Large intestine (tissue), 3 donors: ENCODE results near the gene NTN1. TPM values are rescaled to one million over a fixed set of nuclear protein-coding genes. Genes with fewer than 3 reads are reported as not detected.

Experiments
- DNase-seq, 2 donors: peaks; one replicate each; pipeline versions ENCODE4 v3.0.0 to v3.0.0-alpha.2; 2013
- H3K27ac ChIP-seq: one replicate; pipeline ENCODE4 v1.5.1; 2013; ENCODE audit warnings: low read length
- H3K27me3 ChIP-seq: 2 replicates; pipeline ENCODE4 v1.6.1; 2013; ENCODE audit warnings: low read length; ENCODE audit not compliant: control insufficient read depth, insufficient read depth
- H3K36me3 ChIP-seq: 2 replicates; pipeline ENCODE4 v1.6.1; 2013; ENCODE audit warnings: low read length; ENCODE audit not compliant: control insufficient read depth, insufficient read depth
- H3K4me1 ChIP-seq: one replicate; pipeline ENCODE4 v1.6.1; 2013; ENCODE audit warnings: low read length; ENCODE audit not compliant: control insufficient read depth, insufficient read depth
- H3K4me3 ChIP-seq: one replicate; pipeline ENCODE4 v1.5.1; 2013; ENCODE audit warnings: low read length
- H3K9me3 ChIP-seq: one replicate; pipeline ENCODE4 v1.6.1; 2013; ENCODE audit warnings: mild to moderate bottlenecking, low read depth, low read length, moderate library complexity; ENCODE audit not compliant: control insufficient read depth
- WGBS: methylation state at CpG from one replicate; pipeline ENCODE4 v1.1.5; 2013; ENCODE audit warnings: low lambda C conversion rate; ENCODE audit not compliant: insufficient coverage; 5-methylcytosine and 5-hydroxymethylcytosine counted together
- polyA plus RNA-seq: library from polyadenylated mRNA; unstranded; fragments of 120-200 nt; gene quantifications from one replicate; pipeline ENCODE4 v1.2.1, GENCODE V29; 2013

The NTN1 gene
- polyA plus RNA-seq, 1 donor = 11.3 TPM

DNA sequence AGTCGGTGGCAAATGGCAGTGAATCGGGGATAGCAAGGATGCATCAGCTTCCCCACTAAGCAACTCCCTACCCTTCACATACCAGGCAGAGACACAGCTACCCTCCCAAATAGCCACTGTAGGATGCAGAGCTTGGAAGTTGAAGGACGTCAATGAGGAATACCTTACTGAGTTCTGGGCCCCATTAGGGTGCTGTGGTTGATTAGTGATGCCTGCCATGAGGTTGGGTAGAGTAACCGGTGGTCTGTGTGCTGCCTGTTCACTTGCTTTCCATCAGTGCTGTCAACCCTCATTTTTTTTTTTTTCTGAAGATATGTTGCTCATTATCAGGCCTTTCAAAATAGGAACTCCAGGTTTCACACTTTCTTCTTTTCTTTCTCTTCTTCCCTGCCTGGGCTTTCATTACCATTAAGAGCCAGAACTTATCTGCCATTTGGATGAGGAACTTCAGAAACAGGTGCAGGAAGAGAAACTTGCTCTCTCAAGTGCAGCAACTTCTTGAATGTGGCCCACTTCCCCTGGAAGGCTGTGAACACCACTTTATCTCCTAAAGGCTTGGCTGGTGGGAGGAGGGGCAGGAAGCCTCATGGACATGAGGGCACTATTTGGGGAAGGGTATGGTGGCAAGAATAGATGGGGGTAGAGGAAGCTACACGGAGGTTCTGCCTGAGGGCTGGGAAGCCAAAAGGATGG is 183.5 kb downstream of the NTN1 start:
- Histone ChIP-seq H3K27me3 (no peaks in the 10 kb centered on the region), H3K4me3 (no peak overlapping the region), H3K36me3 (no peaks in the 10 kb centered on the region), H3K27ac (no peak overlapping the region), H3K9me3 (no peaks in the 10 kb centered on the region), H3K4me1 (peaks cover 22% of the 10 kb centered on the region)
- WGBS = no CpG with 5 or more reads among the region's 5 CpGs
- no peak for DNase-seq

DNA sequence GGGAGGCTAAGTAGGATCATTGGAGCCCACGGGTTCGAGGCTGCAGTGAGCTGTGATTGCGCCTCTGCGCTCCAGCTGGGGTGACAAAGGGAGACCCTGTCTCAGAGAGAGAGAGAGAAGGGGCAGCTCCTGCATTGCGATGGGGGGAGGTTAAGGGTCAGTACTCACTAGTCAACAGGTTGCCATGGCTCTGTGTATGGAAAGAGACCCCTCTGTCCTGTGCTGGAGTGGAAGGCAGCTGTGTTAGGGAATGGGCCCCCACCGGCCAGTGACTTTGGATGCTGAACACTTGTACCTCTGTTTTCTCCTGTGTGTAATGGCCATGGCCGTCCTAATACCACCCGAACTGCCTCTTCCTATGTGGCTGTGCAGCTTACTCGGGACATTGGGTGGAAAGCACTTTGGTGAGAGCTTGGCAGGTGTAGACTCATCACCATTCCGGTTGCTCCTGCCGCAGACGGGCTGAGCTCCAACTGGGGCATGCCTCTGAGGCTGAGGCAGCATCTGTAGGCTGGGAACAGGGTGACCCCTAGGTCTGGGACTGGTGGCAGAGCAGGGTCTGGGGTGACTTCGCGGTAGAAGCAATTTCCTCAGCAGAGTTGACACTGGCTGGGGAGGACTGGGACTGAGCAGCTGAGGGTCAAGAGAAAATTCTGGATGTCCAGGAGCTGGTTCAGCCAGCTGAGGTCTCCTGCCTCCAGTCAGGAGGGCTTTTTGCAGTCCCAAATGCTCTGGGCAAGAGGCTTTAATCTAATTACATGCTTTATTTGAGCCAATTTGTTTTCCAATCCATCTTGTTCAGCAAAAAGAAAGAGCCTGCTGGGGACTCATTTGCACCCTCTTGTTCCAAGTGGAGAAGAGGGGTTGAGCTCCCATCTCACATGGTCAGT is 184.5 kb downstream of the NTN1 start:
- no peaks in the 10 kb centered on the region for H3K36me3 ChIP-seq
- no CpG with 5 or more reads among the region's 14 CpGs for WGBS
- H3K9me3 ChIP-seq = no peaks in the 10 kb centered on the region
- no peak for DNase-seq
- H3K27me3 ChIP-seq = no peaks in the 10 kb centered on the region
- no peak overlapping the region for H3K27ac ChIP-seq
- H3K4me3 ChIP-seq = no peak overlapping the region
- H3K4me1 ChIP-seq = peaks cover 22% of the 10 kb centered on the region

DNA sequence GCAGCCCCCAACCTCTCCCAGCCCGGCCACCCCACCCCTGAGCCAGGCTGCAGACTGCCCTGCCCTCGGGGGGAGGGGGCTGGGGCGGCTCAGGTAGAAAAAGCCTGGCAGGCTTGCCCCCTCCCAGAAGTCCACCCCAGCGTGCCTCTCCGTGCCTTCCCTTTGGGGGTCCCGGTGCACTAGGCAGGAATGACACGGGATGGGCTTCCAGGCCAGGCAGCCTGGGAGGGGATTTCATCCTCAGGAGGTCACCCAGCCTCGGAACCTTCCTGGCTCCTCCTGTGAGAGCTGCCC is 185.0 kb downstream of the NTN1 start:
- no peaks in the 10 kb centered on the region for H3K9me3 ChIP-seq
- no peaks in the 10 kb centered on the region for H3K36me3 ChIP-seq
- no CpG with 5 or more reads among the region's 8 CpGs for WGBS
- H3K4me3 ChIP-seq = no peak overlapping the region
- no peaks in the 10 kb centered on the region for H3K27me3 ChIP-seq
- peaks cover 22% of the 10 kb centered on the region for H3K4me1 ChIP-seq
- no peak for DNase-seq
- peak overlapping the region; percentile 46 for H3K27ac ChIP-seq

DNA sequence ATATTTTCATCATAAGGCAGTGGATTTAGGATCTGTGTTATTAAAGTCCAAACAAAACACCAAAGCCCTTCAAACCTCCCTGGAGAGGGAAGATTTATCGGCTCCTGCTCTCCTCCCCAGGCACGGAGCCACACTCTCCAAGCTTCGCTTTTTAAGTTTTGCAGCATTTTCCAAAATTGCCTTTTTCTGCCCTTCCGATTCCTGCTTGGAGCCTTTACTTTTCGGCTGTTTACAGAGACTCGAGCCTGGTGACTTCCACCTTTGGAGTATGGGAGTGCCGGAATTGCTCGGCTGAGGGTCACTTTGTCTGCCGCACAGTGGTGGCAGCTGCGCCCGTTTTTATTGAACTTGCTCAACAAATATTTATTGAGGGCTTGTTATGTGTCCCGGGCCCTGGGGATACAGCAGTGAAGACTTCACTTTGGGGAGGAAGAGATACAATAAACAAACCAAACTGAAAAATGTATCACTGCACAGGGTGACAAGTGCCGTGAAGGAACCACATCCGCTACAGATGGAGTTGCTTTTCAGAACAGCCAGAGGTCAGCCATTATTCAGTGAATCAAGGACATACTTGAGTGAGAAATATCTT is 185.5 kb downstream of the NTN1 start:
- H3K27ac ChIP-seq = peak overlapping the region; percentile 46
- no CpG with 5 or more reads among the region's 14 CpGs for WGBS

DNA sequence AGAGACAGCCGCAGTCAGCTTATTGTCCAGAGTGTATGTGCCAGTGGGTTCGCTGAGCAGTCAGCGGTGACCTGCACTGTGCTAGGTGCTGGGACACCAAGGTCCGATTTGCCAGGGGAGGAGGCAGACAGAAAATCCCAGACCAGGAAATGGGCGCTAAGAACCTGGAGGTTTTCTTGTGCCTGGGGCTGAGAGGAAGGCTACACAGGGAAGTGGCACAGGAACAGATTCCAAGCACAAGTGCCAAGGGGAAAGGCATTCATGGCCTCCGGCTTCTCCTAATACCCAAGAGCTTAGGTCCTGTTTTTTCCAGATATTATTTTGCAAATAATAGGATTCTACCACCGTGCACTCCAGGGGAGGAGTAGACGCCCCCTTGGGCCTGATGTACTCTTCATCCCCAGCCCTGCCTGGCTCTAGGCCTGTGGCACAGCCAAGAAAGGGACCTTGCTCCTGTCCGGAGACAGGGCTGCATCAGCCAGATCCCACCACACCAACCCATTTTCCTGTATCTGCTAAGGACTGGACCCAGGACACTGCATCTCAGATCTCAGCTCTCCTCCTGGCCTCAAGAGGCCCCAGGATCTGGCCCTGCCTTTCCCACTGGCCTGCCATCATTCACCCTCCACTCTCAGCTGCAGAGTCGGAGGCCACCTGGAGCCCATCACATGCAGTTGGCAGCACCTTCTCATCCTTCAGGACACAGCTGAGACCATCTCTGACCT is 187.2 kb downstream of the NTN1 start:
- H3K4me1 ChIP-seq = peaks cover 22% of the 10 kb centered on the region
- no peak for DNase-seq

More for the DNA sequence above, 185.5 kb downstream of the NTN1 start:
- H3K4me1 ChIP-seq = peaks cover 22% of the 10 kb centered on the region
- DNase-seq = peak; percentile 54 to 74
- no peak overlapping the region for H3K4me3 ChIP-seq
- H3K36me3 ChIP-seq = no peaks in the 10 kb centered on the region
- no peaks in the 10 kb centered on the region for H3K27me3 ChIP-seq
- H3K9me3 ChIP-seq = no peaks in the 10 kb centered on the region

DNA sequence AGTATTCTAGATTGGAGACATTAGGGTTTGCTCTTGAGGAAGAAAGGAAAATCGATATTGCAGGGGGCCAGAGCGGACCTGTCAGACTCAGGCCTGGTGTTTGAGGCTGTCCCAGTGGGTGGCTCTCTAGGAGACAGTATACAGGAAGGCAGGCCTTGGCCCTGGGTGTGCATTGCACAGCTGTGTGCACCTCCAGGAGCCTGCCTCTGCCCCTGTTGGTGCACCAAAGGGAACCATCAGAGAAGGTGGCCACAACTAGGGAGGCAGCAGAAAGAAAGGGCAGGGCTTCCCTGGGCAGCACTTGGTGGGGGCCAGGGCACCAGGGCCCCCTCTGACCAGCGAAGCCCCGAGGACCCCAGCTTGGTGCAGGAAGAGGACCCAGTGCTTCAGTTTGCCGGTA is 188.0 kb downstream of the NTN1 start:
- no CpG with 5 or more reads among the region's 5 CpGs for WGBS
- Histone ChIP-seq H3K9me3 (no peaks in the 10 kb centered on the region), H3K4me3 (no peak overlapping the region), H3K4me1 (peaks cover 22% of the 10 kb centered on the region), H3K36me3 (no peaks in the 10 kb centered on the region), H3K27me3 (no peaks in the 10 kb centered on the region), H3K27ac (no peak overlapping the region)
- DNase-seq = no peak

More for the DNA sequence above, 187.2 kb downstream of the NTN1 start:
- Histone ChIP-seq H3K4me3 (no peak overlapping the region), H3K9me3 (no peaks in the 10 kb centered on the region), H3K27ac (no peak overlapping the region), H3K27me3 (no peaks in the 10 kb centered on the region), H3K36me3 (no peaks in the 10 kb centered on the region)
- no CpG with 5 or more reads among the region's 10 CpGs for WGBS

DNA sequence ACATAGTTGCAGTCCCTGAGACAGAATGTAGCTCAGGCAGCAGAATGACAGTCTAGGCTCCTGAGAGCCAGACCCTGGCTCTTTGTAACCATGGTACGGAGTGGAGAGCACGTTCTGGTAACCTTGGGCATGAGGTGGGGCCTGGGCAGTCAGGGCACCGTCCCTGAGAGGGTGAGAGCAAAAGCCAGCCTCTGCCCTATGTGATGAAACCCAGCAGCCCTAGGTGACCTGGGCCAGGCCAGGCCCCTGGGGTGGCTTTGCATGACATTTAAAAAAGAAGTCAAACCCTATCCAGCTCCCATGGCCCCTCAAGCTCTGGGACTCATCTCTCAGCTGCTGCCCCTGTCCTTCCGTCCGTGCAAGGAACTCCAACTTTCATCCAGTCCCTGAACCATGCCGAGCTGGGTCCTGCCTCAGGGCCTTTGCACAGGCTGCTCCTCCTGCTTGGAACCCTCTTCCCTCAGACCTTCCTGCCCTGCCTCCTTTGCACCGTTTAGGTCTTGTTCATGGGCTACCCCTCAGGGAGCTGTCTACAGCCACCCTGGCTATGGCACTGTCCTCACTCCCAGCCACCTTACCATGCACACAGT is 188.6 kb downstream of the NTN1 start:
- 92% methylated on average over 2 of the region's 7 CpGs for WGBS
- no peak overlapping the region for H3K27ac ChIP-seq
- H3K36me3 ChIP-seq = no peaks in the 10 kb centered on the region
- peaks cover under 1% of the 10 kb centered on the region for H3K9me3 ChIP-seq
- H3K4me3 ChIP-seq = no peak overlapping the region
- no peak for DNase-seq
- H3K27me3 ChIP-seq = no peaks in the 10 kb centered on the region
- H3K4me1 ChIP-seq = peaks cover 22% of the 10 kb centered on the region

DNA sequence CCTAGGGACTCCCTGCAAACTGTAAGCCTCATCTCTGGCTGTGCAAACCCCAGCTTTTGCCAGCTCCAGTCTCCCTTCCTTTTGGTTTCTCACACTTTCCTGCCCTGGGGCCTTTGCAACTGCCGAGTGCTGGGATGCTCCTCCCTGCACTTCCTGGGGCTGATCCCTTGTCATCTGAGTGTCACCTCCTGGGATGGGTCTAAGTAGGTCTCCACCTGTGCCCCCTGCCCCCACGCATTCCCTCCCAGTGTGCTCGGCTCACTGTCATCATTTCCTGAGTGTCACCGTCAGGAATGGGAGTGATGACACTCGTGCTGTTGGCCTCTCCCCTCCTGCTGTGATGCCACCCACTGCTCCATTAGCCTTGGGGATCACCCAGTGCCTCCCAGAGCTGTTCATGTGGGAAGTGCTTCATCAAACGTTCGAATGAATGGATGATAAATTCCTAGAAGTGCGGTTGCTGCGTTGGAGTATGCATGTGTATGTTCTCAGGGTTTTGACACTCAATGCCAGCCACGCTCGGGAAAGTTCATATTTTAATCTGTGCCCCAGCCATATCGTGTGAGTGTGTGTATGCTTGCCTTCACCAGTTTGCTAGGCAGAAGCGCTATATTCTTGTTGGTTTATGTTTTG is 189.9 kb downstream of the NTN1 start:
- H3K4me1 ChIP-seq = peaks cover 14% of the 10 kb centered on the region
- DNase-seq = no peak
- no peak overlapping the region for H3K4me3 ChIP-seq
- WGBS = no CpG with 5 or more reads among the region's 13 CpGs
- no peaks in the 10 kb centered on the region for H3K36me3 ChIP-seq
- peaks cover 12% of the 10 kb centered on the region for H3K9me3 ChIP-seq
- no peaks in the 10 kb centered on the region for H3K27me3 ChIP-seq
- H3K27ac ChIP-seq = no peak overlapping the region

DNA sequence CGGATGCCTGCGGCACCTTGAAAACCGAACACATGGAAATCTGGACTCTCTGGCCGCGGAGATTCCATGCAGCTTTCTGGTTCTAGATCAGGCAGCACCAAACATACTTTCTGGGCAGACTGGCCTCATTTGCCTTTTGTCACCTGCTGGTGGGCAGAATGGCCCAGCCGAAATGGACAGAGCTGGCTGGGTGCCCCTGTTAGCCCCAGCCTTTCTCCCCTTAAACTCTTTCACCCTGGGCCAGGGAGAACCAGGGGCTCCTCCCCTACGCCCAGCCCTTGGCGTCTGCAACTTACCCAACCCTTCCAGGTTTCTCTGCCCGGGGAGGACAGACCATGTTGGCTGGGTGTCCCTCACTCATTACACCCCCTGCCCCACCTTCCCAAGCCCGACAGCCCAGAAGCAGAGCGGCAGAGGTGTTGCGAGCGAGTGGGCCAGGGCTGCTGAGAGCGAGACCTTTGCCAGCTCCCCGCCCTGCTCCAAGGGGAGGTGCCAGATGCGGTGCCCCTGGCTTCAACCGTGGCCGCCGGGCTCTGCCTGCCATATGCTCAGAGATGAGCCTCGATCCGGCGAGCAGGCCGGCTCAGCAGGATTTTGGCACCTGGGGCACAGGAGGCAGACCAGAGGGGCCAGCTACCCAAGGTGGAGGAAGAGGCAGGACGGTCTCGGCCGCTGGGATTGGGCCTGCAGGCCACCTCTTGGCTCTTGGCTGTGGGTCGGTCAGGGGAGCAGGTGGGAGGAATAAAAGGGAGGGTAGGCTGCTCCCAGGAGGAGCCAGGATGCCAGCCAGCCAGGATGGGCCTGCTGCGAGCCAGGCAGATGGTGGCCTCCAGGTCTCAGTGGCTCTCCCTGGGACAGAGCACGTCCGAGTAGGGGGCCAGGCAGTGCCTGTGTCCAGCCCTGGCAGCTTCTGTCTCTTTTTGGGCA is 191.3 kb downstream of the NTN1 start:
- WGBS = no CpG with 5 or more reads among the region's 30 CpGs
- H3K4me3 ChIP-seq = no peak overlapping the region

More for the DNA sequence above, 191.3 kb downstream of the NTN1 start:
- no peaks in the 10 kb centered on the region for H3K27me3 ChIP-seq
- no peaks in the 10 kb centered on the region for H3K36me3 ChIP-seq
- no peak overlapping the region for H3K27ac ChIP-seq
- H3K4me1 ChIP-seq = no peaks in the 10 kb centered on the region
- no peak for DNase-seq
- H3K9me3 ChIP-seq = peaks cover 13% of the 10 kb centered on the region
